Measurements from ENCODE around the gene APOC3. TPM values are rescaled to one million over a fixed set of nuclear protein-coding genes. Genes with fewer than 3 reads are reported as not detected.

APOC3 gene
- total RNA-seq, 1 experiment from 2014 or later, result 2.5 TPM

GRCh38 chr11:116859175-116859574, 29.5 kb downstream of the APOC3 start:
- POLR2A ChIA-PET, result no interaction called here
- no peaks in the 10 kb centered on the region for H3K27me3 Mint-ChIP-seq (ENCODE audit: low read depth)
- DNase-seq (ENCODE audit: low spot score) (no peak), ATAC-seq (no peak)
- H3K27ac Mint-ChIP-seq, result no peak overlapping the region
- H3K4me1 Mint-ChIP-seq, result no peaks in the 10 kb centered on the region
- no peak for TF ChIP-seq E2F4 (CRISPR knock-in tag; IDR thresholded peaks at IDR 0.05; ENCODE audit: borderline replicate concordance, low read depth)
- no peak for TF ChIP-seq JAZF1 (CRISPR knock-in tag; IDR thresholded peaks at IDR 0.05)
- H3K9me3 Mint-ChIP-seq, result no peaks in the 10 kb centered on the region
- peaks cover 46% of the 10 kb centered on the region for H3K36me3 Mint-ChIP-seq
- no peak overlapping the region for H3K4me3 Mint-ChIP-seq
- CTCF ChIA-PET, result no interaction called here

- Mint-ChIP-seq H3K27ac (no peak overlapping the region), H3K4me1 (no peaks in the 10 kb centered on the region), H3K9me3 (no peaks in the 10 kb centered on the region), H3K27me3 (ENCODE audit: low read depth) (no peaks in the 10 kb centered on the region), H3K36me3 (peaks cover 42% of the 10 kb centered on the region), H3K4me3 (no peak overlapping the region)
- no peak for ATAC-seq
- DNase-seq (ENCODE audit: low spot score), result no peak
- POLR2A ChIA-PET, result no interaction called here
- CTCF ChIA-PET, result interaction anchor here (0.6 kb wide), 1 partner anchor 20 kb away, joined by 3 read pairs; no protein-coding TSS in a partner anchor
- TF ChIP-seq PRDM15 (CRISPR knock-in tag; IDR thresholded peaks at IDR 0.05) (no peak), STAT6 (CRISPR knock-in tag; conservative IDR thresholded peaks at IDR 0.05; ENCODE audit: low read depth) (no peak), E2F5 (CRISPR knock-in tag; IDR thresholded peaks at IDR 0.05) (no peak), ETV6 (CRISPR knock-in tag; IDR thresholded peaks at IDR 0.05) (no peak), ERG (CRISPR knock-in tag; IDR thresholded peaks at IDR 0.05) (no peak), ZNF232 (CRISPR knock-in tag; IDR thresholded peaks at IDR 0.05) (no peak), E2F1 (CRISPR knock-in tag; IDR thresholded peaks at IDR 0.05) (no peak), GTF2I (CRISPR knock-in tag; conservative IDR thresholded peaks at IDR 0.05) (no peak), ZNF416 (CRISPR knock-in tag; IDR thresholded peaks at IDR 0.05) (no peak), FOXP1 (CRISPR knock-in tag; IDR thresholded peaks at IDR 0.05; ENCODE audit: borderline replicate concordance) (no peak), FOXP4 (CRISPR knock-in tag; IDR thresholded peaks at IDR 0.05) (no peak)
Measured at GRCh38 chr11:116860303-116860702, 30.6 kb downstream of the APOC3 start.

Measured in WTC11 (cell line).